Hematopoietic multipotent progenitor cell treated with erythropoietin and hydrocortisone succinate and interleukin-3 and kit ligand, for 6 days (in vitro differentiated cells): ENCODE data around the gene ATP10A.
"Not testable (repeated sequence)": the region's sequence is repeated elsewhere in the genome, so short reads cannot be mapped to it uniquely, and the experiment has no call there.

Experiments used
- DNase-seq: peaks from one replicate; pipeline ENCODE4 v3.0.0-alpha.2; 2015

Gene ATP10A

DNA sequence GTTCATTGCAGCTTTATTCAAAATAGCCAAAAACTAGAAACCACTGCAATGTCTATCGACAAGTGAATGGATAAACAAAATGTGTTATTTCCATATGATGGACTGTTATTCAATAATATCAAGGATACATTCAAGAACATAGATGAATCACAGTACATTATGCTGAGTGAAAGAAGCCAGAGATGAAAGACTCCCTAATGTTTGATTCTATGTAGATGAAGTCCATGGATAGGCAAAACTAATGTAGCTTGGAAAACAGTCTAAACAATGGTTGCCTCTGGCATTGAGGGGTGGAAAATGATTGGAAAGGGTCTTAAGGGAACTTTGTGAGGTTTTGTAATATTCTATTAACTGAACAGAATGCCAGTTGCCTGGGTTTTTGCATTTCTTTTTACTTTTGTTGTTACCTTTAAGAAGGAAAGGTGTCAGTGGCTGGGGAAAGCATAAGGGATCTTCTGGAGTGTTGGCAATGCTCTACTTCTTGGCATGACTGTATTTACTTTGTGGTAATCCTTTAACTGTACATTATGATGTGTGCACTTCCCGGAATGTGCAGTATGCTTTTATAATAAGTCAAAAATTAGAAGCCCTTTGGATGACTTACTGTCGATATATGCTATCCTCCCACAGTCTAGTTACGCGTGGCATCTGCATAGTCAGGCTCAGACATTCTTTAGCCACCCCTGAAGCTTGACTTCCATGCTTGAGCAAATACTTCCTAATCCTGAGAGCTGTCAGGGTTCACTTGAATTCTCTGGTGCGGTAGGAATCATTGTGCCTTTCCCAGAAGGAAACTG, 20.5 kb upstream of the ATP10A start:
- DNase-seq, result no peak

DNA sequence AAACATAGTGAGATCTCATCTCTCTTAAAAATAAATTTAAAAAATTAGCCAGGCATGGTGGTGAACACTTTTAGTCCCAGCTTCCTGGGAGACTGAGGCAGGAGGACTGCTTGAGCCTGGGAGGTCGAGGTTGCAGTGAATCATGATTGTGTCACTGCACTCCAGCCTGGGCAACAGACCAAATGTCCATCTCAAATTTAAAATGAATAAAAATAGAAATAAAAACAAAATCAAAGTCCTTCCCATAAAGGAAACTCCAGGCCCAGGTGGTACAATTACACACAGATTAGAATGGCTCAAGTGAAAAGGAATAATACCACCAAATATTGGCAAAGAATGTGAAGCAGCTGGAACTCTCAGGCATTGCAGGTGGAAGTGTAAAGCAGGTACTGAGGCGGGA, 19.3 kb upstream of the ATP10A start:
- no peak for DNase-seq

DNA sequence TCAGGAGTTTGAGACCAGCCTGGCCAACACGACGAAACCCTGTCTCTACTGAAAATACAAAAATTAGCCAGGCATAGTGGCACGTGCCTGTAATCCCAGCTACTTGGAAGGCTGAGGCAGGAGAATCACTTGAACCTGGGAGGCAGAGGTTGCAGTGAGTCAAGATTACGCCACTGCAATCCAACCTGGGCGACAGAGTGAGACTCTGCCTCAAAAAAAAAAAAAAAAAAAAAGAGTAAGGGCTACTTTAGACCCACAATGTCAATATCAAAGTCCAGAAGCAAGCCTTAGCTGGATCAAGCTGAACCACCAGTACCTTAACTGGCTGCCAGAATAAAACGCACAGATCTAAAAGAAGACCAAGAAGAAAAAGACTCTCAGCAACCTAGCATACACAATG, 17.8 kb upstream of the ATP10A start:
- not testable (repeated sequence) for DNase-seq

DNA sequence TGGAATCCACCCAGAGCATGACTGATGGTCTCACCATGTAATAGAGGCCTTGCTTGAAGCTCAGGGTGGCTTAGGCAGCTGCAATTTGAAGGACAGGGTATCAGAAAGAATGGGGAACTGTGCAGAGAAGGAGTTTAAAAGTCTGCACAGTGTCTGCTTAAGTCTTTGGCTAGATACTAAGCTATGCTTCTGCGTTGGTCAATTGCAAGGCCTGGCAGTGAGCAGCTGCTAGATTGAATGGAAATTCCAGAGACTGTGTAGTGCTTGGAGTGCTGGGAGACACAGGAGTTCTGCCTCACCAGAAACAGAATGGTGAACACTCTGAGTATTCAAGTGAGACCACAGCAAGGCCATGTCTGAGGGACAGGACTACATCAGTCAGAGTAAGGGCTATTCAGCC, 17.3 kb upstream of the ATP10A start:
- no peak for DNase-seq

DNA sequence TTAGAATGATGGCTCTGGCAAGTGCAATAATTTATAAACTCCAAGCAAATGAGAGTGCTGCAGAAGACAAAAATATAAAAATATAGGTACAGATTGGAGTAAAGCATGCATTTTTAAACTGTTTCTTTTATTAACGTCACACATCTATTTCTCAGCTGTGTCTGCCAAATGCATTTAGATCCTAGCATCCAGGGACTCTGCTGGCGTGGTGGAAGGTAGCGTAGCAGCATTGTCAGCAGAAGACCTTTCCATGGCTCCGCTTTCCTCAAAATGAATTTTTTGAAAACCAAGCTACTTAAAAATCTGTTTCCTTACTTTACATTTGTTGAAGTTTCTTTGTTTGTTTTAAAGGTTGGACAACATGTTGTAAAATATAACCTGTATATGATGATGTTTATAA, 16.3 kb upstream of the ATP10A start:
- no peak for DNase-seq

DNA sequence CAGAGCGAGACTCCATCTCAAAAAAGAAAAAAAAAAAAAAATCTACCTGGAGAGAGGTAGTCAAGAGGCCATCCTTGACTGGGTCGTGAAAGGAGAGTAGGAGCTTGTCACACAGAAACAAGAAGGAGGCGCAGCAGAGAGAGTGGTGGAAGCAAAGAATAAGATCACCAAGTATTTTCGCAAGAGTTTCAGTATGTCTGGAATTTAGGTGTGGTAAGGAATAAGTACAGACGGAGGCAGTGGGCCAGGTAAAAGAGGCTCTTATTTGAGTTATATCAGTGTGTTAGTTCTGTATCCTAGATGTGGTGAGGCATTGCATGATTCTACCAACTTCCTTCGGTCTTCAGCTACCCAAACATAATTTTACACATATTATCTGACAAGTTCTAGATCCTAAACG, 14.6 kb upstream of the ATP10A start:
- no peak for DNase-seq

DNA sequence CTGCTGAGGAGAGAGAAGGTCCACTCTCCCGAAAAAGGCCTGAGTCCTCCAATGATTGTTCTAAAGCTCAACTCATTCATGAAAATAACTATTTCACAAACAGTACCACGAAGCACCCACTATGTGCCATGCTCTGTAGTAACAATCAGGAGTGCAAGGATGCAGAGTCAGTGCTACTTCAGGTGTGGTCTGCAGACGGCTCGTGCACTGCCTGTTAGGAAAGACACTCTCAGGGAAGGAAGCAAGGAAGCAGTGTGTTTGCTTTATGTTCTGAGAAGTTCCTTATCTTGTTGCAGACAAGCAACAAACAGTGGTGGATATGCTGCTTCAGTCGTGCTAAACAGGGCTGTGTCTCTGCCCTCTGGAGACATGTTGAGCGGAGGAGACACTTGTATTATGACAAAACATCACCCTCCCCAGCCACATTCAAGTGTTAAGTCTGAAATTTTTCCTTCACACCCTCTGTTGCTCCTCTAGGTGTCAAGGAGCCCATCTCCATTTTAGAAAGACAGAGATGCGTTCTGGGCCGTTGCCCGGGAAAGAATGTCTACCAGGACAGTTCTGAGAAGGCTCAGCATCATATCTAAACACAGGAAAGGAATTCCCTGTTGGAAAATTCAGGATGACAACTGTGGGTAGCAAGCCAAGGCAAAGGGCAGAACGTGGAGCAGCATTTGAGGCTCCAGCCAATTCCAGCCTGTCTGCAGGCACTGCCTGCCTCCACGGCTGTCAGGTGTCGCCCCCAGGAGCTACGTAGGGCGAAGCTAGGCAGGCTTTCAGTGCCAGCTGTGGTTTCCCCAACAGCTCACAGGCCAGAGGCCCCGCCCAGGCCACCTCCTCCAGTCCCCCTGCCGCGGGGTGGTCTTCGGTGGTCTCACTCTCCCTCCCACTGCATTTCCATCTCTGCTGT, 13.4 kb upstream of the ATP10A start:
- DNase-seq, result no peak

DNA sequence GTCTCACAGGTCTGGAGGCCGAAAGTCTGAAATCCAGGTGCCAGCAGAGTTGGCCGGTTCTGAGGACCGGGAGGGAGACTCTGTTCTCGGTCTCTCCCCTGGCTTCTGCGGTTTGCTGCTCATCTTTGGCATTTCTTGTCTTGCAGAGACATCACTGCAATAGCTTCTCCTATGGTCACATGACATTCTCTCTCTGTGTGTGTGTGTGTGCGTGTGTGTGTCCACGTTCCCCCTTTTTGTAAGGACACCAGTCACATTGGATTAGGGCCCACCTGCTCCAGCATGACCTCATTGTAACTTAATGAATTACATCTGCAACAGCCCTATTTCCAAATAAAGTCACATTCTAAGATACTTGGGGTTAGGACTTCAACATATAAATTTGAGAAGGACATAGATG, 12.4 kb upstream of the ATP10A start:
- DNase-seq, result no peak

DNA sequence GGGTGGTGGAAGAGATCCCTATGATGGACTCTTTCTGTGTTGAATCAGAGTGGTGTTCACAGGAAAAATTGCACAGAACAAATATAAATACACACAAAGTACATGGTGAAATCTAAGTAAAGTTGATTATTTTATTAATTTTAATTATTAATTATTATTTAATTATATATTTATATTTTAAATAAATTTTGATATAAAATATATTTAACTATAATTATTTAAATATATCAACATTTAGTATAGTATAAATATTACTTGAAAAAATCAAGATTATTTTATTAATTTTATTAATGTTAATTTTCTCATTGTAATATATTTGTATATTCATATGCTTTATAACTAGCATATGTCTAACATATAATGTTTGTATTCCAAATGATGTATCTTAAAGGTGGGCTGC, 11.3 kb upstream of the ATP10A start:
- no peak for DNase-seq

DNA sequence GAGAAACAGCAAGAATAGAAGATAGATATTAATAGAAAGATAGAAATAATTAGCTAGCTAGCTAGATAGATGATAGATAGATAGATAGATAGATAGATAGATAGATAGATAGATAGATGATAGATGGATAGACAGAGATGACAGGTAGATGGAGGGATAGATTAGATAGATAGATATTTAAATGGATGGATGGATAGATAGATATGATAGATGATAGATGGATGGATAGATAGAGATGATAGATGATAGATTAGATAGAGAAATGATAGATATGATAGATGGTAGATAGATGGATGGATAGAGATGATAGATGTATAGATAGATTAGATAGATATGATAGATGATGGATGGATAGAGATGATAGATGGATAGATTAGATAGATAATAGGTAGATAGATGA, 8.3 kb upstream of the ATP10A start:
- no peak for DNase-seq

DNA sequence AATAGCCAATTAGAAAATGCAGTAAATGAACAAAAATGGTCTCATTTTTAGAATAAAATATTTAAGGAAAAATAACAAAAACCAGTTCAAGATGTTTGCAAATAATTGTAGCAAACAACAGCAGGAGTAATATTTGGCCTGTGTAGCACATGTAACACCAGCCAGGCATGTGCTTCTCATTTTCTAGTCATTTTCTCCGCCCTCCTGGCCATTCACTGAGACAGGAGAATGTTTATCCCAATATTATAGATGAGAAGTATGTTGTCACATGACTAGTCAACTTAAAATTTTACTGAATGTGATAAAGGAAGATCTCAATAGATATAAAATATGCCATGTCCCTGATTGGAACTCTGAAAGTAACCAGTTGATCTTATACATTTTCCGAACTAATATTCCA, 7.8 kb upstream of the ATP10A start:
- DNase-seq, result no peak

DNA sequence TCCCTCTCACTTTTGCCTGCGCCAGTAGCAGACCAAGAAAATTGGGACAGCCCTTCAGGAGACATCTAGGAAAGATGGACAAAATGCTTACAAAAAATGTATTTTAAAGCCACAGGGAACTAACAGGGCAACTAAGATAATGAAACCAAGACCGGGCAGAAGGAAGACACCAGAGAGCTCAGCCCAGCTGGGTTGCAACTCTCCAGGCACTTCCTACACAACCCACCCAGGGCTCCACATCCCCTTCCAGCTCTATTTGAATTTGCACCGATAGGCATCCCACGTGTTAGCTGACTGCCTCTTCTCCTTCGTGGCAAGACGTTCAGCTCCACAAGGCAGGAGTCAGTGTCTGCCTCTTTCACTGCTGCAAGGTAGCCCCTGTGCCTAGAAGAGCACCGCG, 6.6 kb upstream of the ATP10A start:
- DNase-seq, result no peak

DNA sequence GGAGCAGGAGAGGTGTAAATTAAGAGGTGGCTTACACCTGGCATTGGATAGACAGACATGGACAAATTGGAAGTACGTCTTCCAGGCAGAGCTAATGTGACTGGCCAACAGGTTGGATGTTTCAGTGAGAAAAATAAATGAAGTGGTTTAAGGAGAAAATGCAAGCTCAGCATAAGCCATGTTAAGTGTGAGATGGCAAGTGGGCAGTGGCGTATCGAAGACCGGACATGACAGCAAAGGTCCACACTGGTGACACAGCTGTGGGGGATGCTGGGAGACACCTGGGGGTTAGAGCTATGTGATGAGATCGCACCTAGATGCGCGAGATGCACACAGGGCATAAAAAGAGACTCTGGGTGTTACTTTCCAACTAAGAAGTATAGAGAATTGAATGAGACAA, 3.7 kb upstream of the ATP10A start:
- no peak for DNase-seq

DNA sequence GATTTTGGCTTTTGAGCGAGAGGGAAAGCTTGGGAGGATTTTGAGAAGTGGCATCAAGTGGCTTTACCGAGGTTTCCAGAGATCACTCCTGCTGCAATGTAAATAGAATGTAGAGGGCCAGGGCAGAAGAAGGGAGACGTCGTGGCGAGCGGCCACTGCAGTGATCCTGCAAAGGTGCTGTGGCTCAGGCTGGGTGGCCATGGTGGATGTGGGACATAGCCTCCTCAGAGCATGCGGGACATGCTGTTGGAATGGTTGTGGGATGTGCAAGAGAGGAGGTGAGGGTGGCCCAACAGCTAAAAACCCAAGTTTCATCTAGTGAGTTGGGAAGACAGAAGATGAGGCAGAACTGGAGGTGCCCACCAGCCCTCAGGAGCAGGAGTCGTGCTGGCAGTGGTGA, 3.1 kb upstream of the ATP10A start:
- DNase-seq, result no peak

DNA sequence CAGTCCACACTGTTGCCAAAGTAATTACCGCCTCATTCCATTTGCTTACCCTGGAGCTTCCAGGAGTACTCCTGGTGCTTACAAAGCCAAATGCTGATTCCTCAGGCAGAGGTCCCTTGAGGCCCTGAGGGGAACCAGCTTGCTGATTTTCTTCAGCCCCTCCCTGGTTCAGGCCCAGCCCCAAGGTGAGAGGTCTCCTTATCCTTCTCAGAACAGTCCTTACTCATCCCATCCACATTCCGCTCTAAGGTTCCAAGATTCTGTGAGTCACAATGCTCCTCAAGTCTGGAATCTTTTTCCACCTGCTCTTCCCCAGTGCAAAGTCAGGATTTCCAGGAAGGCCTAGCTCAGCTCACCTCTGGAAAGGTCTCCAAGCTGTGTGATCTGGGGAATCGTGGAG, 1.8 kb upstream of the ATP10A start:
- no peak for DNase-seq

DNA sequence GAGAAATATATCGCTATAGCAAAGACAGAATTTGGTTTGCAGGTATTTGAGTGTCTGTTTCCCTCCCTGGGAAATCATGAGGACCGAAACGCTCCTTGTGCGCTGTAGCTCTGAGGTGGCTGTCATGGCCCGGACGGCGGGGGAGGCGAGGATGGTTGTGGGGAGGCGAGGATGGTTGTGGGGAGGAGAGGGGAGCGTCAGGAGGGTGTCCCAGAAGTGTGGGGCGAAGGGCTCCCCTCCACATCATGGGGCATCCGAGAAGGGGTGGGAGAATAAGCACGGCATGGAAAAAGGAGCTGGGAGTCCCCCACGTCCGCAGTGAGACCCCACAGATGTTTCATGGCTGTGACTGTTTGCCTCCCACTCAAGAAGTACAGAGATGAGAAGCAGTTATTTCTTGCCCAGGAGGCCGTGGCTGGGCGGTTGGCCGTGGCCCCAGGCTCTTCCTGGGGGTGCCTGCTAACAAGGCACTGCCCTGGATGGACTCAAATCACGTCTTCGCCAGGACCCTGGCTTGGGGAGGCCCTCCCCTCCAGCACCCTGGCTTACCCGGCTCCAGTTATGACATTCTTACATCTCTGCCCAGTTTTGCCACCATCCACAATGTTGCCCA, 947 bp upstream of the ATP10A start:
- DNase-seq, result no peak

DNA sequence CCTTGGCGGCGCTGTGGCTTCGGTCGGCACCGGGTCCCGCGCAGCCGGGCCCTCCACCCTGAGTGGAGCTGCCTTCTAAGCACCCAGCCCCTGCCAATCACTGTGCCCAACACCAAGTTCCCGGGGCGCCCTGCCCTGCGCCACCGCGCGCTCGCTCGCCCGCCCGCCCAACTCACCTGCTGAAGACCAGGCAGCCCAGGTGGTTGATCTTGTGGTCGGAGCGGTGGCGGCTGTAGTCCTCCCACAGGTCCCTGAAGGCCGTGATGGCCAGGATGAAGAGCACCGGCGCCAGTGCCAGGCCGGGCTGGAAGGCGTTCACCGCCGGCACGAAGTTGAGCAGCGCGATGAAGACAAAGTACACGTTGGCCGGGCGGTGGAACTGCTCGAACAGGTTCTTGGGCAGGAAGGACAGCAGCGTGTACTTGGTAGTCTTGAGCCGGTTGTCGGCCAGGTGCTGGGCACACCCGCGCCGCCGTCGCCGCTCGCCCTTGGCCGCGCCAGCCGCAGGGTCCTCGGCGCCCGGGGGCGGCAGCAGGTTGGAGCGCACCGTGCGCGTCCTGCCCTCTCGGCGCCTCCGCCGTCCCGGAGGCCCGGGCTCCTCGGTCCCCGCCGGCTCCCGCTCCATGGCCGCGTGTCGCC, 536 bp downstream of the ATP10A start:
- peak; percentile 21 for DNase-seq

DNA sequence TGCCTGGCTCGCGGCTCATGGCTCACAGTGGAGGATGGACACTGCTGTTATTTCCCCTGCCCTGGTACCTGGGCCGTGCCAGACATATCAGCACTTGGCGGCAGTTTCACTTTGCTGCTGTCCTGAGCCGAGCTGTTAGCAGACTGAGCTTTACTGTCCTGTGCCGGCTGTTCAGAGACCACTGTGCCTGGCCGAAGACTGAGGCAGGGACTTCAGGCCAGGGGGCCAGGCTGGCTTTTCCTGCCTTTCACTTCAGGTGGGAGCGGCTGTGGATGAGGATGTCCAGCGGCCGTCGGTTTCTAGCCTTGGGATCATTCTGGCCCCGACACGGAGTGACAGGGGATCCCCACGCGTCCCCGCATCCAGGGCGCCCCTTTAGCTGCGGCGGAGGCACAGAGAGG, 1.1 kb downstream of the ATP10A start:
- peak; percentile 7 for DNase-seq

DNA sequence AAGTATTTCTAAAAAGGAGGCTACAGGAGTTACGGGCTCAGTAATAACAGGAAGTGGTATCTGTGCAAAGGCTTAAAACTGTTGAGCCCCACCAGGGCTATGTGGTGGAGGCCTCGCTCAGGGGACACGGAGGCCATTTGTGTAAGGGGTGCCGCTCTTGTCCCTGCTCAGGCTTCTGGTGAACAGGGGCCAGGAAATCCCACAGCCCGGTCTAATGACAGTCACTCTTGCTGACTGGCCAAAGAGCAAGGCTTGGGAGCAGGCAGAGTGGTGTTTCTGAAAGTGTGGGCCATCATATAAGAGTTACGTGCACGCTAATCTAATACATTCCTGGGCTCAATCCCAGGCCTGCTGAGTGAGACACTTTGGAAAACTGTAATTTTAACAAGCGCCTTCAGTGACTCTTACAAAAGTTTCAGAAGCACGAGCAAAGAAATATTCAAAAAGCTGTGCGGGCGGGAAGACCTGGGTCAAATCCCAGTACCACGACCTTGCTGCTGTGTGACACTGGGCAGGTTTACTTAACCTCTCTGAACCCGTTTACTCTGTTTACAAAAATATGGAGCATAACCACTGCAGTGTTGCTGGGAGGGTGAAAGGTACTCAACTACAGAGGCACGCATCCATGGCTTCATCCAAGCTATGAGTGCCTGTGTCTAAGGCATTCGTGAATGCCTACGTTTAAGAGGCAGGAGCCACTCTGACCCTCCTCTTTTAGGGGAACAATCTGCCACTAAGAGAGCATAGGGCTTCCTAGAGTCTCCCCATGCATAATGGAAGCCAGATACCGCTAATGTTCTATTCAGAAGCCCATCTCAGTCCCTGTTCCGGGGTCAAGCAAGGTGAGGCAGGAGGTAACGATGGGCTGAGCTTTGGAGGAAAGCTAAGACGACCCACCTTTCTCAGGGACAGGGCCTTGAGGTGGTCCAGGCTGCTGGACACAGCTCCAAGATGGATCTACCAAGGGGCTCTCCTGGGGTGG, 2.0 kb downstream of the ATP10A start:
- peak; percentile 32 for DNase-seq

DNA sequence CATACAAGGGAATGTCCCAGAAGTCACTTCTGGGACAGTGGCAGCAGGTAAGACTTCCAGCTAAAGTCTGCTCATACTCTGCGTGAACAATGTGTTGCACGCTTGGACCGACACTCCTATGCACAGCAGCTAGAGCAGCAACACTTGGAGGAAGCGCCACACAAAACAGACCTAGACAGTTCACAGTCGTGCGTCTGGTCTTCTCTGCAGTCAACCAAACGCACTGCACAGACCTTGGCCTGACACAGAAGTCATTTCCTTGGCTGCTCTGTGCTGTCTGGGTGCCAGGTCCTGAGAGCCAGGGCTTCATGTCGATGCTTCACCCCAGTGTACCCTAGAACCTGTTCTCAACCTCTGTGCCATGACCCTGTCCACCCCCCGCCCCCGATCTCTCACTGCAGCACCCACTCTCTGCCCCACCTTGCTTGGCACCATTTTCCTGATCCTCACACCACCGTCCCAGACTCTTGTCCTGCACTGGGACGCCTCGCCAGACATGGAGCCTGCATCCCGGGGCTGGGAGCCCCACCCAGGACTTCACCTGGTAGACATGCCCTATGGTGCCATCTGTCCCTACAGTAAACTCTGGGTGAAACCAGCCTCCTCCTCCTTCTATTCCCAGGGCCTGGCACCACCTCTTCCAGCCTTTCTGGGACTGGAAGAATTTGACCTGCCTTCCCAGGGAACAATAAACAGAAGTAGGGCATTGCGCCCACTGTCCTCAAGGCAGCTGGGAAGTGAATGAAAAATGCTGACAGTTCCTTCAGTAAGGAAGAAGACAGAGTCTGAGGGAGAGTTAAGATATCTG, 3.1 kb downstream of the ATP10A start:
- no peak for DNase-seq
